Measurements from ENCODE around the gene MST1R.
"Not testable (repeated sequence)": the region's sequence is repeated elsewhere in the genome, so short reads cannot be mapped to it uniquely, and the experiment has no call there.

The MST1R gene

GRCh38 chr3:49910409-49911123, 6.9 kb upstream of the MST1R start:
- DNase-seq (ENCODE audit: extremely low read depth, low read depth), result no peak
- TF ChIP-seq CTCF (IDR thresholded peaks at IDR 0.05; ENCODE audit: low read depth, low read length), result no peak

GRCh38 chr3:49908373-49909199, 4.9 kb upstream of the MST1R start:
- DNase-seq (ENCODE audit: extremely low read depth, low read depth), result no peak
- TF ChIP-seq CTCF (IDR thresholded peaks at IDR 0.05; ENCODE audit: low read depth, low read length), result no peak

- DNase-seq (ENCODE audit: extremely low read depth, low read depth), result peak; percentile 32
- peak; percentile 69 for TF ChIP-seq CTCF (IDR thresholded peaks at IDR 0.05; ENCODE audit: low read depth, low read length)
Observed at GRCh38 chr3:49906073-49906743, 2.5 kb upstream of the MST1R start.

GRCh38 chr3:49904448-49904847, 775 bp upstream of the MST1R start:
- not testable (repeated sequence) for DNase-seq (ENCODE audit: extremely low read depth, low read depth)

GRCh38 chr3:49902511-49903345, 945 bp downstream of the MST1R start:
- TF ChIP-seq CTCF (IDR thresholded peaks at IDR 0.05; ENCODE audit: low read depth, low read length), result no peak
- no peak for DNase-seq (ENCODE audit: extremely low read depth, low read depth)

GRCh38 chr3:49901366-49902339, 2.0 kb downstream of the MST1R start:
- TF ChIP-seq CTCF (IDR thresholded peaks at IDR 0.05; ENCODE audit: low read depth, low read length), result no peak
- no peak for DNase-seq (ENCODE audit: extremely low read depth, low read depth)
